ENCODE results near the gene SMNDC1.
"Not testable (repeated sequence)": the region's sequence is repeated elsewhere in the genome, so short reads cannot be mapped to it uniquely, and the experiment has no call there.

Gene SMNDC1

DNA sequence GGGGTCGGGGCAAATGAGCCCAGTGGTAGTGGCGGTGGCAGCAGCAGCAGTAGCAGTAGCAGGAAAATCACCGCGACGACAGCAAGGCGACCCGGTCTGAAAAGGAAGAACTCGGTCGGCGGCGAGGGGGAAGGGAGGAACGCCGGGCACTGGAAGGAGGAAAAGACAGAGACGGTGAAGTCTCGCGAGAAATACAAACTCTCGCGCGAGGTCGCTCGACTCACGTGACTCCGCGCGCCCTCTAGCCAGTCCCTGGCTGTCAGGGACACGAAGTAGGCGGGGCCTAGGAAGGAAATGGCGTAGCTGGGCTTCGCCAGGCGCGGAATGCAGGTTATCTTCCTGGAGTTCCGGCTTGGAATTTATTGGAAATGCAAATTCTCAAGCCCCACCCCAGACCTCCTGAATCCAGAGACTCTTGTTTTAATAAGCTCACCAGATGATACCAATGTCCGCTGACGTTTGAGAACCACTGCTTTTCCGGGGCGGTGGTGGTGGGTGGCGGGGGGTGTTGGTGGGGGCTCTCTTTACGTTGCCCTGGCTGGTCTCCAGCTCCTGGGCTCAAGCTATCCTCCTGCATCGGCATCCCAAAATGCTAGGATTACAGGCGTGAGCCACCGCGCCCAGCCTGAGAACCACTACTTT is at the start of gene SMNDC1:
Gene SMNDC1, minus strand, starts transcription at position 141 of the 642 bp plus-strand sequence. CDS start 1,333 bp downstream, outside the sequence.
- in situ Hi-C loops (cut with MboI; ENCODE audit: low sequenced_read_pairs), result loop anchor here (25.0 kb wide), 1 partner anchor 1832 kb away; no protein-coding TSS in a partner anchor

DNA sequence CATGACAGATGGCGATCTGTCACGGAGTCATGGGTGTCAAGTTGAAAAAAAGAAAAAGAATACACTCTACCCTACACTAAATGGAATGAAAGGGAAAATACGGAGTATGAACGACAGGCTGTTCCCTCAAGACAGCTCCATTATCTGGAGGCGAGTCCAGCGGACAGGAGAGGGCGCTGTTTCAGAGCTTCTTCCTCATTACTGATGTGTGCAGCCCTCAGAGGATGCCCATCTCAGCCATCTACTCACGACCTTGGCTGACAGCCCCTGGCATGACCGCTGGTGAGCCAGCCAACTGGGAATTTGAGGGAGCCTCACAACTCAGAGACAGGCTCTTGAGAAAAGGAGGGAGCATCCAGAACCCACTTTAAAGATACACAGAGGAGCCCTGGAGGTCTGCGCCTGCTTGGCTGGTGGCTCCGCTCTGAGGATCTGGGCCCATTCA is 49.6 kb upstream of the SMNDC1 start:
- in situ Hi-C loops (cut with MboI; ENCODE audit: low sequenced_read_pairs), result loop anchor here (5.0 kb wide), 1 partner anchor 198 kb away; no protein-coding TSS in a partner anchor

DNA sequence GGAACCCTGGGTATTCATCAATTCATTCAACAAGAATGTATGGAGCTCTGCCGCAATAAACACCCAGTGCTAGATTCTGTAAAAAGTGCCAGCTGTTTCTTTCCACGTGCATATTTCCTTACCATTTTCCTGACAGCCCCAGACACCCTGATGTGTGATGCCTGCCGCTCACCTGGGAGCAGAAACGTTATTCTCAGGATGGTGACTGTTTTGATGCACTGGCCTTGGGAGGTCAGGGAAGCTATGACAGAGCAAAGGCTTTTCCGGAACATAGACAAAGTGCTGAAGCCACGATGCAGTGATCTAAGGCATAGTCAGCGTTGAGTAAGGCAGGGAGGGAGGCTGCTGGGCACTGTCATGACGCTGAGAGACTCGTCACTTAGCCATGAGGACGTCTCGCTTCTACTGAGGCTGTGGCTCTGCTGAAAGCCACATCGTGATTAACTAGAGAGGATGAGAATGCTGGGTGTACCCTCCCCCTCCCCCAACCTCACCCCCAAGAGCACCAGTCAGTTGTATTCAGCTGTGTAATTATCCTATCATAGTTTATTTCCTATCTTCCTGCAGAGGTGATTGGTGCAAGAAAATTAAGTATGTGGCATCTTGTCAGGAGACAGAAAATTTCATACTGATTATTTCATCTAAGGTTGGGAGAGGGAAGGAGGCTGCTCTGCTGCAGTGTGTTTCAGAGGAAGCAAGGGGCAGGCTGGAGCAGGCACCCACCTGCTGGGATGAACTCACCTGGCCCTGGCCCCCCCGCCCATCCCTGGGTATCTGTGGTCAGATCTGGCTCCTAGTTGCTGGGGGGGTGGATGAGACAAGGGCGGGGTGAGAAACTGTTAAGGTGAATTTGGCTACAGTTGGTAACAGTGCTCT is 48.8 kb upstream of the SMNDC1 start:
- in situ Hi-C loops (cut with MboI; ENCODE audit: low sequenced_read_pairs), result loop anchor here (5.0 kb wide), 1 partner anchor 199 kb away; no protein-coding TSS in a partner anchor

DNA sequence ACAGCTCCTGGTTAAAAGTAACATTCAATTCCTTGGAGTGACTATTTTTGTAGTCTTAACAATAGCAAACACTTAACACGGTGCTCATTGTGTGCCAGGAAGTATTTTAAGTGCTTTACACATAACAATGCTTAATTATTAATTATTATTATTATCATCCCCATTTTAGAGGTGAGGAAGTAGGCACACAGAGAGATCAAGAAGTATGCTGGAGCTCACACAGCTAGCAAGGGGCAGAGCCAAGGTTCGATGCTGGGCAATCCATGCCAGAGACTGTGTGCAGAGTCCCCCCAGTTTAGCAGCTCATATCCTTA is 48.2 kb upstream of the SMNDC1 start:
- in situ Hi-C loops (cut with MboI; ENCODE audit: low sequenced_read_pairs), result loop anchor here (5.0 kb wide), 1 partner anchor 199 kb away; no protein-coding TSS in a partner anchor

DNA sequence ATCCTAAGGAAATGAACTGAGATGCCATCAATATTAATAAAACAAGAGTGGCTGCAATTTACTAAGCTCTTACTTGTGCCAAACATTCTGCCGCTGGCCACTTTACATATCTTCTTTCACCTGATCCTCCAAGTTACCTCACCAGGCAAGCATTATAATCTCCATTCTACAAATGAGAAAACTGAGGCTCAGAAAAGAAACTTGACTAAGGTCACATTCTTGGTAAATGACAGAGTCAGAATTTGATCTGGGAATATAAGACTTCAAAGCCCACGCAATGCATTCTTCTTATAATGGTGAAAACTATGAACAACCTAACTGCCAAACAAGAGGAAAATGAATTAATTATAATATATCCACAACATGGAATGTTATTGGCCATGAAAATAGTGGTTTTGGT is 46.1 kb upstream of the SMNDC1 start:
- in situ Hi-C loops (cut with MboI; ENCODE audit: low sequenced_read_pairs), result loop anchor here (5.0 kb wide), 1 partner anchor 201 kb away; no protein-coding TSS in a partner anchor

DNA sequence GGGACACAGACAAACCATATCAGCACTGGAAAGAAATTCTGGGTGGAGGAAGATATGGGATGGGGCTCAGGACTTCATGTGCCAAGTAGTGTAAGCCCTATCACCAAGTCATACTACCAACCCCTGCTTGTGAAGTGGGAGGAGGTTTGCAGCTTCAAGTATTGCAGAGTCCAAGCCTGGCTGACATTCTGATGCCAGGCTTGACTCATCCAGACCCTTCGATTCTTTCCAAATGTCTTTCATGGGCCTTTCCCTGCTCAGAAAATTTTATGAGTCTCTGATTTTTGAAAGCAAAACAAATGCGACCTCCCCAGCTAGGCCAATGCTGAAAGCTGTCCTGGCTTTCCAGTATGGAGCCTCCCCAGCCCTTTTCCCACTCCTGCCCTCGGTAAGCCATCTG is 45.1 kb upstream of the SMNDC1 start:
- in situ Hi-C loops (cut with MboI; ENCODE audit: low sequenced_read_pairs), result loop anchor here (5.0 kb wide), 1 partner anchor 202 kb away; no protein-coding TSS in a partner anchor

DNA sequence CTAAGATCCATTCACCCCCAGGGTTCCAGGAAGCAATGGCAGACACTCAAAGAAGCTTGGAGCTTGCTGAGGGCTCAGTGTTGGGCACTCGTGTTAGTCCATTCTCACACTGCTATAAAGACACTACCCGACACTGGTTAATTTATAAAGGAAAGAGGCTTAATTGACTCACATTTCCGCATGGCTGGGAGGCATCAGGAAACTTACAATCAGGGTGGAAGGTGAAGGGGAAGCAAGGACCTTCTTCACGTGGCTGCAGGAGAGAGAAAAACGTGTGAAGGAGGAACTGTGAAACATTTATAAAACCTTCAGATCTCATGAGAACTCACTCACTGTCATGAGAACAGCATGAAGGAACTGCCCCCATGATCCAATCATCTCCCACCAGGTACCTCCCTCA is 44.7 kb upstream of the SMNDC1 start:
- in situ Hi-C loops (cut with MboI; ENCODE audit: low sequenced_read_pairs), result no loop called here

DNA sequence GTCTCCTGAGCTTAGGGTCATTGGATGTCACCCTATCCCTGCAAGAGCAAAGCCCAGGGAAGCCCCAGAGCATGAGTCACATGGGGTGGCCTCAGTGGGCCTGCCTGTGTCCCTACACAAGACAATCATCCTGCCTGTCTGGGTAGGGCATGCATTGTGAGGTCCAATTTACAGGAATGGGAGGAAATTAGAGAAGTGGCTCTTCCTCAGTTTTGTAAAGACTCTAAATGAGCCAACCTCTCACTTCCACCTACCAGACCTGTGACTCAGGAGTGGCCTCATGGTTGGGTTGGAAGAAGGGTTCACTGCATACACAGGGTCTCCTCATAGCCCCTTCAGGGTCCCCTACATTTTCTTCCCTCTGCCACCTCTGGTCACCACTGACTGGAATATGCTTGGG is 43.6 kb upstream of the SMNDC1 start:
- in situ Hi-C loops (cut with MboI; ENCODE audit: low sequenced_read_pairs), result no loop called here

DNA sequence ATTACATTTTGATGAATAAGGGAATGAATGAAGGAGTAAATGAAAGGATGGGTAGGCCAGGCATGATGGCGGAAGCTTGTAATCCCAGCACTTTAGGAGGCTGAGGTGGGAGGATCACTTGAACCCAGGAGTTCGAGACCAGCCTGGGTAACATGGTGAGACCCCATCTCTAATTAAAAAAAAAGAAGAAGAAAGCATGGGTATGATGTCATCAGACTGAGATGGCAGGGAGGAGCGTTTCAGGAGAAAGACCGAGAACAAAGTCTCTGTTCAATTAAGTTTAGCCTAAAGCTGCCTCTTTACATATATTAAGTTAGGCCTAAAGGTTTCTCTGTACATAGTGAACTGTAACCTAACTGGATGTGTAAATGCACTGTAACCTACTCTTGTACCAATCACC is 42.2 kb upstream of the SMNDC1 start:
- in situ Hi-C loops (cut with MboI; ENCODE audit: low sequenced_read_pairs), result no loop called here

DNA sequence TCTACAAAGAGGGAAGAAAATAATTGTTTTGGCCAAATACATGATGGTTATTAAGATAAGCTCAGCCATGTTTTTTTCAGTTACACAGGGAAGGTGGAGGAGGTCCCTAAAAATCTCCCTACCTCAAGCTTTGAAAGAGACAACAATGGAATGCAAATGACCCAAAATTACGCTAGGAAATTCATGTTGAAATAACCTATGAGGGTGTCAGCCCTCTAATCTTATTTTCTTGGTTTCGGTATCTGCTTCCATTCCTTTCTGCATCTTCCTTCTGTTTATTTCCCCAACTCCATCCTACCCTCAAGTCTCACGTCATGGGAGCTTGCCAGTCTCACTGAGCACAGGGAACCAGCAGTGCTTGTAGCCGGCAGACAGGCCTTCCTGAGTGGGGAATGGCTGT is 40.6 kb upstream of the SMNDC1 start:
- in situ Hi-C loops (cut with MboI; ENCODE audit: low sequenced_read_pairs), result no loop called here

DNA sequence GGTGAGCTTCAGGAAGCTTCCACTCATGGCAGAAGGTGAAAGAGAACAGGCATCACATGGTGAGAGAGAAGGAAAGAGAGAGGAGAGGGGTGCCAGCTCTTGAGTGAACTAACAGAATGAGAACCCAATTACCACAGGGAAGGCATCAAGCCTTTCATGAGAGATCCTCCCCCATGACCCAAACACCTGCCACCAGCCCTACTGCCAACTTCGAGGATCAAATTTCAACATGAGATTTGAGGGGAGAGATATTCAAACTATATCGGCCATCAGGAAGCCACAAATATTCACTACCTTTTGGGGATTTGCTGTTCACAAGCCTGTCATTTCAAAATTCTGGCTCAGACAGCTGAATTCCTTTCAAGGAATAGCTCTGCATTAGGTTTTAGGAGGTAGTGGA is 39.9 kb upstream of the SMNDC1 start:
- in situ Hi-C loops (cut with MboI; ENCODE audit: low sequenced_read_pairs), result no loop called here

DNA sequence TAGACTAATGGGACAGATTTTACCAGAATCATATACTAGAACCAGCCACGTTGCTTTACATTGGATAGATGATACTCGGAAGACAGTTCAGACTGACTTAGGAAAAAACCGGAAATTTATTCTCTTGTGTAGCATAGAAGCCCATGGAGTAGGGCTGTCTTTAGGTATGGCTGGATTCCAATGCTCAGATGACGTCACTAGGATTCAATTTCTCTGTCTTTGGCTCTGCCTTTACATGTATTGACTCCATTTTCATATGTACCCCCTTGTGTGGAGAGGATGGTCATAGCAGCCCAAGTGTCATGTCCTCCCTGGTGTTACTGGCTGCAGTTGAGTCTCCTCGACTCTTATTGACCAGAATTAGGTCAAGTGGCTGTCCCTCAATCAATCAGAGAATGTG is 39.2 kb upstream of the SMNDC1 start:
- in situ Hi-C loops (cut with MboI; ENCODE audit: low sequenced_read_pairs), result no loop called here

DNA sequence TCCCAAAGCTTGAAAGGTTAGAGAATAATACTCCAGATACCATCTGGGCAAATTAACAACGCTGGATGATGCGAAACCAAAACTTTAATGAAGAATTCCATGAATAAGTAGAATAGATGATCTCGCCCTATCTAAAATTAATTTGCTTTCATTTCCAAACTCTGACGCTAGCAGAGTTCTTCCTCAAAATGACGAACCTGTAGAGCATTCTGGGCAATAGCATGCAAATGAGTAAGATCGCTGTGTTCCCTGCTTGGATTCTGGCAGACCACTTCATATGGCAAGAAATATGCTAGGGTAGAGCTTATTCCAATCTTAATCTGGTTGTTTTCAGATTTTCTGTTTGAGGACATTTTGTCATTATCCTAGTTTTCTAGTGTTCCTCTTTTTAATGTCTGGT is 36.1 kb upstream of the SMNDC1 start:
- in situ Hi-C loops (cut with MboI; ENCODE audit: low sequenced_read_pairs), result no loop called here

DNA sequence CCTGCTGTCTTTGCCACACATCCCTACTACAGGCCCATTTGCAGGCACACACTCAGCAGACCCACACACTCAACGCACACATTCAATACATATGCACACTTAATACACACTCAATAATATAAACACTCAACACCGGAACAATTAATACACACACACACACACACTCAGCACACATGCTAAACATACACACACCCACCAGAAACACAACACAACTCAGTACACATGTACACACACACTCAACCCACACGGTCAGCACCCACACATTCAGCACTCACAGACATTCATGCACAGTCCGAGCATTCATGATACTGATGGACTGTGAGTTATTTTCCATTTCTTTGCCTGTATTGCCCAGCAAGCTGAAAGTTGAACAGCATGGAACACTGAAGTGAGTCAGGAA is 35.4 kb upstream of the SMNDC1 start:
- in situ Hi-C loops (cut with MboI; ENCODE audit: low sequenced_read_pairs), result no loop called here

DNA sequence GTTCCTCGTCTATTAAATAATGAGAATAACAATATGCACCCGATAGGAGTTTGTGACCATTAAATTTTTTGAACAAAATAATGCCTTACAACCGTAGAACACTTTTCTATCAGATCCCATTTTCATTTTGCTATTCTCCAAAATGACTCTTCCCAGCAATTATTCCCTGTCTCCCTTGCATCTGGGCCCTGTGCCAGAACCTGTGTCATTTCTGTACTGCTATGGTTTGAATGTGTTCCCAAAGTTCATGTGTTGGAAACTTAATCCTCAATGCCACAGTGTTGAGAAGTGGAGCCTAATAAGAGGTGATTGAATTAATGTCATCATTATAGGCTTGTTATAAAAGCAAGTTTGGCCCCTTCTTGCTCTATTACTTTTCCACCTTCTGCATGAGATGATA is 33.2 kb upstream of the SMNDC1 start:
- in situ Hi-C loops (cut with MboI; ENCODE audit: low sequenced_read_pairs), result no loop called here

DNA sequence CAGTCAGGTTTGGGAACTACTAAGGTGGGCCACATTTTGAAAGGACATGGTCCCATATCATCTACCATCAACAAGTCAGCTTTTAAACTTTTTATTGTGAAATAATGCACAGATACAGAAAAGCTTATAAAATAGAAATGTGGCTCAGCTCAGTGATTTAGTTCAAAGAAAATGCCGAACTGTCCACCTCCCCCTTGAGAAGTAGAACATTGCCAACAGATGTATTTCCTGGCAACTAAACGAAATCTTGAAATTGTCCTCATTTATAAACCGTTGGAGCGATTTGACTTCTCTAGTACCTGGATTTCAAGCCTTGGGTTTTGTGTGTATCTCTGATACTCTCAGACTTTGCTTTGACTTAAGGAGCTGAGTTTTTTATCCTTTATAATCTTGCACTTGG is 32.7 kb upstream of the SMNDC1 start:
- in situ Hi-C loops (cut with MboI; ENCODE audit: low sequenced_read_pairs), result no loop called here

DNA sequence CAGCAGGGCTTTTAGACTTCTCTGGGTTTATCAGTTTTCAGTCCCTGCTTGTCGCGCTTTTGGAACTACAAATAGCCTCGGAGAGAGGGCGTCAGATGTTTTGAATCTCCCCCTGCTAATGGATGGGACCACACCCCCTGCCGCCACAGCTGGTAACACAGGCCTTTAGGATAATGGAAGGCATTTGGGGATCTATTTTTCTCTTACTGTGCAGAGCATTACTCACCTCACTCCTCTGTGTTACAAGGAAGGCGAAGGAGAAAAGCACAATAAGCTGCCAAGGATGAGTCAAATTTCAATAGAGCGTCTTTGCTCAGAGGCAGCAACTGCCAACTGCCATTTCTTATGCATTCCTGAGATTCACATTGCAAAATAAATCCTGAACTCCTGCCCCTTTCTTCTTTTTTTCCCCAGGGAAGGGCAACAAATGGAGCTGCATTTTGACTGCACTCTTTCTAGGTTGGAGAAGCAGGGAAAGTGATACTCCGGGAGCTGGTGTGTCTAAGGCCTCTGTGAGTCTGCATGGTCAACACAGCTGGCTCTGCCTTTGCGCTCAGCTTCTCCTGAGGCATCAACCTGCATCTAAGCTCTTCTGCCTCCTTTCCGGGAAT is 31.5 kb upstream of the SMNDC1 start:
- in situ Hi-C loops (cut with MboI; ENCODE audit: low sequenced_read_pairs), result no loop called here

DNA sequence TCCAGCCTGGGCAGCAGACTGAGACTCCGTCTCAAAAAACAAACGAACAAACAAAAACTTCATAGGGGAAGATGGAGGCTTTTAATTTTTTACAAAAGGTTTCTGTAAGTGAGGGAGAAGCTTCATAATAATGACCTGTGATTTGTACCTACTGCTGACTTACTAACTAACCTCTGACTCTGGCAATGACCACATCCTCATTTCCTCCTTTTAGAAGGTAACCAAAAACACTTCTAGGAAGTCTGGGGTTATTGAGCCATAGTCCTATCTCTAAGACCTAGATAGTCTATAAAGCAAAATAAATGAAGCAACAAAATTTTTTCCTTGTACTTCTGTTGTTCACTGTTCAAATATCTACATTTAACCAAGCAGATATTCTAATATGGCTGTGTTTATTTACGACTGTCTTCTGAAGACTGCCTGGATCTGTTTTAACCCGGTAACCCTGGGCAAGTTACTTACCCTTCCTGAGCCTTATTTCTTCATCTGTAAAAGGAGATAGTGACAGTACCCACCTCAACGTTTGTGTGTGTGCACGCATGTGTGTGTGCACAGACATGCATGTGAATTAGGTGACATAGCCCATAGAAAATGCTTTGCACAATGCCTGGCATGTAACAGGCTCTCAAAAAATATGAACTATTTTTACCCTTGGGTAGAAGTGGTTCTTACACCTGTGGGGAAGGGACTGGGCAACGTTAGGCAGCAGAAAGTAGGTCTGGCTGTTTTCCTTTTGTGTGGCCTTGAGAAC is 30.8 kb upstream of the SMNDC1 start:
- in situ Hi-C loops (cut with MboI; ENCODE audit: low sequenced_read_pairs), result no loop called here

DNA sequence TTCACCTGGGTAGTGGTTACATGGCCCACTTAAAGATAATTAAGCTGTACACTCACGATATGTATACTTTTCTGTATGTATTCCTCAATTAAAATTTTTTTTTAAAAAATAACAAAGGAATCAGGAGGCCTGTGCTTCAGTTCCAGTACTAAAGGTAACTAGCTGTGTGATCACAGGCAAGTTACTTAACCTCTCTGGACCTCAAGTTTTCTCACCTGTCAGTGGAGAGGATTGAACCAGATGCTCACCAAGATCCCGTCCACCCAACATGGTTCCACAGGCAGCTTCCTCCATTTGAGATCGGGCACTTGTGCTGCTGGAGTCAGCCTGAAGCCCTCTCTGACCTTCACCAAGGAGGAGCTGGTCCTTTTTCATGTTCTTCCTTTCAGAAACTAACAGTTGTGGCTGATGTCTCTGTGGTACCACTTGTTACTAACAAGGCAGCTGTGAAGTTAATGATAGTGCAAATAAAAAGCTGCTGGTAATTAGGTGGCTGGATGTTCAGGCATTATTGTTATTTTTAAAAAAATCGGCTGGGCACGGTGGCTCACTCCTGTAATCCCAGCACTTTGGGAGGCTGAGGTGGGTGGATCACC is 29.4 kb upstream of the SMNDC1 start:
- in situ Hi-C loops (cut with MboI; ENCODE audit: low sequenced_read_pairs), result no loop called here

DNA sequence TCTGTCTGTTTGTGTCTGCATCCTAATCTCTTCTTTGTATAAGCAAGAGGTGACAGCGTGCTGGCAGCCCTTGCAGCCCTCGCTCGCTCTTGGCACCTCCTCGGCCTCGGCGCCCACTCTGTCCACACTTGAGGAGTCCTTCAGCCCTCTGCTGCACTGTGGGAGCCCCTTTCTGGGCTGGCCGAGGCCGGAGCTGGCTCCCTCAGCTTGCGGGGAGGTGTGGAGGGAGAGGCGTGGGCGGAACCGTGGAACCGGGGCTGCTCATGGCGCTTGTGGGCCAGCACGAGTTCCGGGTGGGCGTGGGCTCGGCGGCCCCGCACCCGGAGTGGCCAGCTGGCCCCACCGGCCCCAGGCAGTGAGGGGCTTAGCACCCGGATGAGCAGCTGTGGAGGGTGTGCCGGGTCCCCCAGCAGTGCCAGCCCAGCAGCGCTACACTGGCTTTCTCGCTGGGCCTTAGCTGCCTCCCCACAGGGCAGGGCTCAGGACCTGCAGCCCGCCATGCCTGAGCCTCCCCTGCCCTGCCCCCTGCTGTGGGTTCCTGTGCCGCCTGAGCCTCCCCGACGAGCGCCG is 26.6 kb upstream of the SMNDC1 start:
- in situ Hi-C loops (cut with MboI; ENCODE audit: low sequenced_read_pairs), result not testable (repeated sequence)

All from HL-60/S4 (cell line).